Mucosa of descending colon (tissue), 3 donors: ENCODE data around the gene KRT13. TPM values are rescaled to one million over a fixed set of nuclear protein-coding genes. Genes with fewer than 3 reads are reported as not detected.

ENCODE experiments used
- ATAC-seq: fragments of 200-7000 bp; cut with Tn5 transposase; one replicate; pipeline ENCODE4 v1.9.1; 2020; ENCODE audit warnings: mild to moderate bottlenecking, moderate library complexity
- DNase-seq, 3 donors: peaks; one replicate each; pipeline ENCODE4 v3.0.0-alpha.2; 2020
- H3K36me3 ChIP-seq: fragments of 200-600 bp; one replicate; pipeline ENCODE4 v1.8.0; 2021; ENCODE audit warnings: low read depth, mild to moderate bottlenecking
- H3K4me1 ChIP-seq: fragments of 200-600 bp; one replicate; pipeline ENCODE4 v1.8.0; 2021; ENCODE audit warnings: low read depth, mild to moderate bottlenecking
- H3K4me3 ChIP-seq: fragments of 200-600 bp; one replicate; pipeline ENCODE4 v1.8.0; 2021; ENCODE audit warnings: mild to moderate bottlenecking
- H3K9me3 ChIP-seq: fragments of 200-600 bp; one replicate; pipeline ENCODE4 v1.8.0; 2021; ENCODE audit warnings: mild to moderate bottlenecking
- CTCF ChIP-seq: fragments of 200-600 bp; IDR thresholded peaks from one replicate; pipeline ENCODE4 v1.8.0; 2022; ENCODE audit warnings: antibody characterized with exemption, mild to moderate bottlenecking
- intact Hi-C, 2 donors: fragments of 100-400 bp; cut with DNase I in 1 of 2; cut with micrococcal nuclease in 1 of 2; formaldehyde crosslinking; loops; one replicate each; pipeline versions ENCODE4 v1.11.0 to v1.11.1; 2022; cut with DNase I, micrococcal nuclease
- total RNA-seq, 3 donors: library from RNA; stranded (reverse); fragmentation: NEBNext Ultra II Directional in 2 of 3; extraction: Animal tissue kit (Norgen Biotek cat#: 25700) in 2 of 3; gene quantifications; one replicate each; pipeline versions ENCODE4 v1.2.1 to v1.2.4, GENCODE V29; 2021 to 2023
- donor health status: DM: no; HTN: no; CAD: no; lungs with moderate emphysema.
- donor health status: DM: no; HTN: no; CAD: no.
- donor health status: DM: no; HTN: yes; CAD: no.

The KRT13 gene
- total RNA-seq, 3 donors from 2014 or later, result 3.7 TPM; not detected in 2

DNA sequence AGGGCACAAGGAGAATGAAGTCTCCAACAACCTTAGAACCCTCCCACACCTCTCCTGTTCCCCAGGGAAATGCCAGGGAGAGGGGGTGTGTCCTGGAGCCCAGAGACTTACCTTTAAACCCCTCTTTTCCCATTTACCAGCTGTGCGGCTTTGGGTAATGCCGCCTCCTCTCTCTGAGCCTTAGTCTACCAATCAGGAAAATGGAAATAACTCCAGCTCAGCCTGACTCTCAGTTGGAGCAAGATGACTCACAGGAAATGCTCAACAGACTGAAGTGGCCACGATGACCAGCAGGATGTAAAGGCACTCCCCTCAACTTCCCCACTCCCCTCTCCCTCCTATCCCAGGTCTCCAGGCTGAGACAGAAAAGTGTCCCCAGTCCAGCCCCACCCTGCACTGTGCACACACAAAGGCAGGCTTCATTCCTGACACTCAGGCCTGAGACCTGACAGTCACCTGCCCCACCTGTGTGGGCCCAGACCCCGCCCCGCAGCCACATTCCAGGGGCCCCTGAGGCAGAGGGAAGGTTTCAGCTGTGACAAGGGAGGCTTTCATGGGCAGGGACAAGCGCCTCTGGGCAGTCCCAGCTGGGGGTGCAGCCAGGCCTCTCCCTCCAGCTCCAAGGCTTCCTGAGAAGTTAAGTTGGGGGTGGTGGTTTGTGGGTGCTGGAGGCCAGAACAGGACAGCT lies 16.3 kb upstream of the KRT13 start:
- ATAC-seq (peak; percentile 66), DNase-seq (peak; percentile 77 to 89 (median 88))
- Histone ChIP-seq H3K4me3 (no peak overlapping the region), H3K36me3 (no peaks in the 10 kb centered on the region), H3K9me3 (no peaks in the 10 kb centered on the region), H3K4me1 (peaks cover 40% of the 10 kb centered on the region)
- TF ChIP-seq CTCF, result no peak
- intact Hi-C loops, result no loop called here

- no peak for TF ChIP-seq CTCF
- H3K4me3 ChIP-seq, result no peak overlapping the region
- H3K4me1 ChIP-seq, result peaks cover 37% of the 10 kb centered on the region
- DNase-seq (peak; percentile 72 to 84 (median 81)), ATAC-seq (peak; percentile 39)
- intact Hi-C loops, result no loop called here
- H3K36me3 ChIP-seq, result no peaks in the 10 kb centered on the region
- H3K9me3 ChIP-seq, result no peaks in the 10 kb centered on the region
Measured at GRCh38 chr17:41520821-41521521, 15.6 kb upstream of the KRT13 start.

- no peaks in the 10 kb centered on the region for H3K36me3 ChIP-seq
- TF ChIP-seq CTCF, result no peak
- H3K4me1 ChIP-seq, result peaks cover 30% of the 10 kb centered on the region
- no peak overlapping the region for H3K4me3 ChIP-seq
- DNase-seq (peak in 1 of 3 donors; percentile 55), ATAC-seq (peak; percentile 3)
- intact Hi-C loops, result no loop called here
- no peaks in the 10 kb centered on the region for H3K9me3 ChIP-seq
Measured at GRCh38 chr17:41519501-41520224, 14.3 kb upstream of the KRT13 start.

GRCh38 chr17:41518789-41519449 lies 13.5 kb upstream of the KRT13 start, which contains the start of gene KRT15:
TSS of gene KRT15 (minus strand) at chr17:41518890. CDS start at chr17:41518827, 63 bp downstream.
- Histone ChIP-seq H3K4me3 (no peak within 1 kb of the TSS), H3K36me3 (no peaks in the 10 kb centered on the region), H3K9me3 (no peaks in the 10 kb centered on the region), H3K4me1 (peaks cover 24% of the 10 kb centered on the region)
- DNase-seq (peak in 1 of 3 donors; percentile 27), ATAC-seq (no peak)
- intact Hi-C loops, result no loop called here
- no peak for TF ChIP-seq CTCF

GRCh38 chr17:41518031-41518430 lies 12.6 kb upstream of the KRT13 start:
- no peak for ATAC-seq

More at GRCh38 chr17:41518031-41518430, 12.6 kb upstream of the KRT13 start:
- intact Hi-C loops, result no loop called here
- DNase-seq, result no peak
- Histone ChIP-seq H3K4me3 (no peak overlapping the region), H3K4me1 (peaks cover 21% of the 10 kb centered on the region), H3K9me3 (no peaks in the 10 kb centered on the region), H3K36me3 (no peaks in the 10 kb centered on the region)
- no peak for TF ChIP-seq CTCF
